Parathyroid adenoma (tissue), 2 donors: Measurements from ENCODE around the gene ADSL.

Experiments used
- H2AFZ ChIP-seq: fragments of 300-600 bp; sonication (generic); one replicate; pipeline ENCODE4 v1.7.0; 2017; ENCODE audit warnings: antibody characterized with exemption, mild to moderate bottlenecking
- H3K27ac ChIP-seq: fragments of 300-600 bp; sonication (generic); one replicate; pipeline ENCODE4 v1.7.0; 2017
- H3K27me3 ChIP-seq: fragments of 300-600 bp; sonication (generic); one replicate; pipeline ENCODE4 v1.7.0; 2017; ENCODE audit warnings: low read length; ENCODE audit not compliant: control insufficient read depth, insufficient read depth
- H3K36me3 ChIP-seq: fragments of 300-600 bp; sonication (generic); one replicate; pipeline ENCODE4 v1.7.0; 2017; ENCODE audit warnings: low read length; ENCODE audit not compliant: control insufficient read depth, insufficient read depth
- H3K4me1 ChIP-seq: fragments of 300-600 bp; sonication (generic); one replicate; pipeline ENCODE4 v1.7.0; 2017; ENCODE audit warnings: control low read depth
- H3K4me2 ChIP-seq: fragments of 300-600 bp; sonication (generic); one replicate; pipeline ENCODE4 v1.7.0; 2017; ENCODE audit warnings: low read length
- H3K4me3 ChIP-seq: fragments of 300-600 bp; sonication (generic); one replicate; pipeline ENCODE4 v1.7.0; 2017; ENCODE audit warnings: low read depth, low read length
- H3K79me2 ChIP-seq: fragments of 300-600 bp; sonication (generic); one replicate; pipeline ENCODE4 v1.7.0; 2017; ENCODE audit warnings: control low read depth
- H3K9ac ChIP-seq: fragments of 300-600 bp; sonication (generic); one replicate; pipeline ENCODE4 v1.7.0; 2017; ENCODE audit warnings: mild to moderate bottlenecking
- H3K9me3 ChIP-seq: fragments of 300-600 bp; sonication (generic); one replicate; pipeline ENCODE4 v1.7.0; 2017; ENCODE audit warnings: low read length; ENCODE audit not compliant: control insufficient read depth
- TF ChIP-seq, protein P1 (sequence below): fragments of 300-600 bp; sonication (generic); IDR thresholded peaks from one replicate; pipeline ENCODE4 v1.7.0; 2017; ENCODE audit warnings: antibody characterized with exemption, mild to moderate bottlenecking
- donor health status: primary hyperparathyroidism.

Gene ADSL

DNA sequence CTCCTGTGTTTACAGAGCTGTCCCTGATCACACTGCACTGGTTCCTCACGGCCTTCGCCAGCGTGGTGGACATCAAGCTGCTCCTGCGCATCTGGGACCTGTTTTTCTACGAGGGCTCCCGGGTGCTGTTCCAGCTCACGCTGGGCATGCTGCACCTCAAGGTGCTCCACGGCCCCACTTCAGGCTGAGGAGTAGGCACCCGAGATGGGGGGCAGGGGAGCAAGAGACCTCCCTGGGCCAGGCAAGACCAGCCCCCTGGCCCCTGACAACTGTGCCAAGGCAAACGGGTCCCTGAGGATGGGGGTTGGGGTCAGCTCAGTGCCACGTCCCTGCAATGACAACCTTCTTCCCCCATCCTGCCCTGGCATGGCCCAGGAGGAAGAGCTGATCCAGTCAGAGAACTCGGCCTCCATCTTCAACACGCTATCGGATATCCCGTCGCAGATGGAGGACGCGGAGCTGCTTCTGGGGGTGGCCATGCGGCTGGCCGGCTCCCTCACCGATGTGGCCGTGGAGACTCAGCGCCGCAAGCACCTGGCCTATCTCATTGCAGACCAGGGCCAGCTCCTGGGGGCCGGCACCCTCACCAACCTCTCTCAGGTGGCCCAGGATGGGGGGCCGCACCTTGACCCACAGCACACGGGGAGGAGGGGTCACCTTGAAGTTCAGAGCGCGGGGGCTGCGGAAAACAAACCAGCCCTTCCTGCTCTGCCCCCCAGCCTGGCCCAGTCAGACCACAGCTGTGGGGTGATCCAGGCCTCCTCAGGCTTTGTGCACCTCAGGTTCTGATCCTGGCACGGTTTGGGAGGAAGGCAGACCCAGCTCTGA, 60.0 kb downstream of the ADSL start:
- no peaks in the 10 kb centered on the region for H3K27me3 ChIP-seq
- H3K9me3 ChIP-seq = no peaks in the 10 kb centered on the region
- H3K4me3 ChIP-seq = no peak overlapping the region
- no peak overlapping the region for H2AFZ ChIP-seq
- H3K27ac ChIP-seq = no peak overlapping the region
- no peak overlapping the region for H3K4me2 ChIP-seq
- no peak overlapping the region for H3K9ac ChIP-seq
- H3K4me1 ChIP-seq = no peaks in the 10 kb centered on the region
- H3K79me2 ChIP-seq = no peaks in the 10 kb centered on the region
- TF ChIP-seq, protein P1, sequence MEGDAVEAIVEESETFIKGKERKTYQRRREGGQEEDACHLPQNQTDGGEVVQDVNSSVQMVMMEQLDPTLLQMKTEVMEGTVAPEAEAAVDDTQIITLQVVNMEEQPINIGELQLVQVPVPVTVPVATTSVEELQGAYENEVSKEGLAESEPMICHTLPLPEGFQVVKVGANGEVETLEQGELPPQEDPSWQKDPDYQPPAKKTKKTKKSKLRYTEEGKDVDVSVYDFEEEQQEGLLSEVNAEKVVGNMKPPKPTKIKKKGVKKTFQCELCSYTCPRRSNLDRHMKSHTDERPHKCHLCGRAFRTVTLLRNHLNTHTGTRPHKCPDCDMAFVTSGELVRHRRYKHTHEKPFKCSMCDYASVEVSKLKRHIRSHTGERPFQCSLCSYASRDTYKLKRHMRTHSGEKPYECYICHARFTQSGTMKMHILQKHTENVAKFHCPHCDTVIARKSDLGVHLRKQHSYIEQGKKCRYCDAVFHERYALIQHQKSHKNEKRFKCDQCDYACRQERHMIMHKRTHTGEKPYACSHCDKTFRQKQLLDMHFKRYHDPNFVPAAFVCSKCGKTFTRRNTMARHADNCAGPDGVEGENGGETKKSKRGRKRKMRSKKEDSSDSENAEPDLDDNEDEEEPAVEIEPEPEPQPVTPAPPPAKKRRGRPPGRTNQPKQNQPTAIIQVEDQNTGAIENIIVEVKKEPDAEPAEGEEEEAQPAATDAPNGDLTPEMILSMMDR = no peak
- H3K36me3 ChIP-seq = no peaks in the 10 kb centered on the region

DNA sequence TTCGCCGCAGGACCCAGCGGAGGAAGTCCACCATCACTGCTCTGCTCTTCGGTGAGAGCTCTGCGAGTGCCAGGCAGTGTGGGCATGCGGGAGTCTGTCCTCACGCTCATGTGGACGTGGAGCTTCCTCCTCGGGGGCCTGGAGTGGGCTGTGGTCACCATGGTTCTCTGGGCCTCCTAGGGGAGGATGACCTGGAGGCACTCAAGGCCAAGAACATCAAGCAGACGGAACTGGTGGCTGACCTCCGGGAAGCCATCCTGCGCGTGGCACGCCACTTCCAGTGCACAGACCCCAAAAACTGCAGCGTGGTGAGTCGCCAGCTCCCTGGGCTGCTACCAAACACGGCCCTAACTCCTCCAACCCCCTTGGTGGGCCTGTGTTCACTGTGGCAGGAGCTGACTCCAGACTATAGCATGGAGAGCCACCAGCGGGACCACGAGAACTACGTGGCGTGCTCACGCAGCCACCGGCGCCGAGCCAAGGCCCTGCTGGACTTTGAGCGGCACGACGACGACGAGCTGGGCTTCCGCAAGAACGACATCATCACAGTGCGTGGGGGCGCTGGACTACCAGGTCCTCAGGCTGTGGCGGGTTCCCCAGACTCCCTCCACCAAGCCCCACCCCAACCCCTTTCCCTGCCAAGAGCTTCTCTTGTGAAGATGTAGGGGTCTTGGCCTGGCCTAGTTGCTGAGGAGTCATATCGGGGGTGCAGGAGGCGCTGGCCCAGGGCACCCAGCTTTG, 60.9 kb downstream of the ADSL start:
- TF ChIP-seq, protein P1 = no peak
- H3K36me3 ChIP-seq = no peaks in the 10 kb centered on the region
- no peak overlapping the region for H3K4me2 ChIP-seq

DNA sequence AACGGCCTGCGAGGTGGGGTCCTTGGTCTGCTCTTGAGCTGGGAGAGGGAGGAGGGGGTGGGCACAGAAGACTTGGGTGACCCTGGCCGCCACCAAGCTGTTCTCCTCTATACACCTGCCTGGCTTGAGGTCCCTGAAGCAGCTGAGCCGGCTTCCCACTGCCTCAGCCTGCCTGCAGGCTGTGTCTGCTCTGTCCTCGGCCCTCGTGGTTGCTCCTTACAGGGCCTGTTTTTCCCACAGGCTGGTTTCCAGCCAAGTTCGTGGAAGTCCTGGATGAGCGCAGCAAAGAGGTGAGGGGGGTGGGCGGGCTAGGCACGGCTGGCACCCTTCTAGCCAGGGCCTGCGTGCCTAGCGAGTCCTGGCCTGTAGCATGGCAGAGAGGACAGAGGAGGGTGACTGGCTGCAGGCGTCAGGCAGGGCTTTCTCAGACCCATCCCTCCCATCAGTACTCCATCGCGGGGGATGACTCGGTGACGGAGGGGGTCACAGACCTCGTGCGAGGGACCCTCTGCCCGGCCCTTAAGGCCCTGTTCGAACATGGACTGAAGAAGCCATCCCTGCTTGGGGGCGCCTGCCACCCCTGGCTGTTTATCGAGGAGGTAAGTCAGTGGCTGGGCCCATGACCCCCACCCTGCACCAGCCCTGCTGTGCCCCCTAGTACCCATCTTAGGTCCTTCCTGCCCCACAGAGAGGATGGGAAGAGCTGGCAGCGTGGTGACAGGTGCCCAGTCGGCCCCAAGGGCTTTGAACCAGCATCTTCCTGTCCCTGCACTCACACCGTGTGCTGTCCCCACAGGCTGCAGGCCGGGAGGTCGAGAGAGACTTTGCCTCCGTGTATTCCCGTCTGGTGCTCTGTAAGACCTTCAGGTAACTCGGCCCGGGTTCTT, 61.8 kb downstream of the ADSL start:
- H3K4me1 ChIP-seq = no peaks in the 10 kb centered on the region
- H3K9ac ChIP-seq = no peak overlapping the region
- H3K9me3 ChIP-seq = no peaks in the 10 kb centered on the region
- no peak overlapping the region for H3K27ac ChIP-seq
- no peaks in the 10 kb centered on the region for H3K79me2 ChIP-seq
- H2AFZ ChIP-seq = no peak overlapping the region
- no peaks in the 10 kb centered on the region for H3K36me3 ChIP-seq
- H3K27me3 ChIP-seq = no peaks in the 10 kb centered on the region
- TF ChIP-seq, protein P1 = no peak
- H3K4me2 ChIP-seq = no peak overlapping the region
- no peak overlapping the region for H3K4me3 ChIP-seq

More for the DNA sequence above, 60.9 kb downstream of the ADSL start:
- Histone ChIP-seq H3K9ac (no peak overlapping the region), H2AFZ (no peak overlapping the region), H3K79me2 (no peaks in the 10 kb centered on the region), H3K4me1 (no peaks in the 10 kb centered on the region), H3K27ac (no peak overlapping the region), H3K9me3 (no peaks in the 10 kb centered on the region), H3K27me3 (no peaks in the 10 kb centered on the region), H3K4me3 (no peak overlapping the region)

DNA sequence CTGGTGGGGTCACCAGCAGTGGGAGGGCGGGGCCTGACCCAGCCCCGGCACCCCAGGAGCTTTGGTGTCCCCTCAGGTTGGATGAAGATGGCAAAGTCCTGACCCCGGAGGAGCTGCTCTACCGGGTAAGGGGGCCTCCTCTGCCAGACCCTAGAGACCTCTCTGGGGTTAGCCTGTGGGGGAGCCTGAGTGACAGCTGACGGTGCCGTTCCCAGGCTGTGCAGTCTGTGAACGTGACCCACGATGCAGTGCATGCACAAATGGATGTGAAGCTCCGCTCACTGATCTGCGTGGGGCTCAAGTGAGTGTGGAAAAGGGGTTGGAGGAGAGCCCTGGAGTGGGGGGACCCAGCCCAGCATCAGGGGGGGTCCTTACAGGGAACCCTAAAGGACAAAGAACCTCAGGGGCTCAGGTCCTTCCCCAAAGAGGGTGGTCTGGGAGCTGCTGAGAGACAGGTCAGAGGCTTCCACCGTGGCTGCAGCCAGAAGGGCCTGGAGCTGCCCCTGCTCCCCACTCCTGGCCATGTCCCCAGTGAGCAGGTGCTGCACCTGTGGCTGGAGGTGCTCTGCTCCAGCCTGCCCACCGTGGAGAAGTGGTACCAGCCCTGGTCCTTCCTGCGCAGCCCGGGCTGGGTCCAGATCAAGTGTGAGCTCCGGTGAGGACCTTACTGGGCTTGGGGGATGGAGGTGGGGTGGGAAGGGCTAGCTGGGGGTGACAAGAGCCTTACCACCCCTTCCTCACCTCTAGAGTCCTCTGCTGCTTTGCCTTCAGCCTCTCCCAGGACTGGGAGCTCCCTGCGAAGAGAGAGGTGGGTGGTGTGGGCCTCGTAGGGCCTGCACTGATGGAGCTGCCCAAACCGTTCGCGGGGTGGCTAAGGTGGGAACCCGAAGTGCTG, 62.7 kb downstream of the ADSL start:
- Histone ChIP-seq H3K4me1 (no peaks in the 10 kb centered on the region), H3K79me2 (no peaks in the 10 kb centered on the region), H3K9me3 (no peaks in the 10 kb centered on the region), H3K27ac (no peak overlapping the region), H3K36me3 (no peaks in the 10 kb centered on the region), H3K27me3 (no peaks in the 10 kb centered on the region), H2AFZ (no peak overlapping the region), H3K9ac (no peak overlapping the region), H3K4me3 (no peak overlapping the region), H3K4me2 (no peak overlapping the region)
- TF ChIP-seq, protein P1 = no peak
